Right kidney (tissue), 1 donor: ENCODE data around the gene GGA1.
"Not testable (repeated sequence)": the region's sequence is repeated elsewhere in the genome, so short reads cannot be mapped to it uniquely, and the experiment has no call there.

Experiments used
- DNase-seq: peaks from one replicate; pipeline ENCODE4 v3.0.0-alpha.2; 2016

The GGA1 gene

GRCh38 chr22:37607935-37608476 lies 628 bp upstream of the GGA1 start:
- DNase-seq: no peak

GRCh38 chr22:37609240-37610152 lies 862 bp downstream of the GGA1 start:
- no peak for DNase-seq

GRCh38 chr22:37610153-37610475 lies 1.5 kb downstream of the GGA1 start:
- not testable (repeated sequence) for DNase-seq

- DNase-seq: no peak
These were observed 2.0 kb downstream of the GGA1 start for GRCh38 chr22:37610480-37611129.

GRCh38 chr22:37611207-37611606 lies 2.6 kb downstream of the GGA1 start:
- no peak for DNase-seq

- no peak for DNase-seq
These were observed 7.8 kb downstream of the GGA1 start for GRCh38 chr22:37616201-37617083.

GRCh38 chr22:37617431-37617830 lies 8.8 kb downstream of the GGA1 start:
- DNase-seq: no peak

GRCh38 chr22:37618072-37618656 lies 9.5 kb downstream of the GGA1 start:
- DNase-seq: no peak

- no peak for DNase-seq
These were observed 10.0 kb downstream of the GGA1 start for GRCh38 chr22:37618674-37619073.

- no peak for DNase-seq
These were observed 11.4 kb downstream of the GGA1 start for GRCh38 chr22:37619991-37620390.

- no peak for DNase-seq
These were observed 12.8 kb downstream of the GGA1 start for GRCh38 chr22:37621352-37621860.

- DNase-seq: peak; percentile 55
These were observed 14.7 kb downstream of the GGA1 start for GRCh38 chr22:37623075-37624016.

GRCh38 chr22:37624017-37624365 lies 15.4 kb downstream of the GGA1 start:
- DNase-seq: no peak

GRCh38 chr22:37624876-37625275 lies 16.2 kb downstream of the GGA1 start:
- no peak for DNase-seq

GRCh38 chr22:37625737-37626136 lies 17.1 kb downstream of the GGA1 start:
- no peak for DNase-seq

GRCh38 chr22:37626144-37626543 lies 17.5 kb downstream of the GGA1 start:
- DNase-seq: no peak

GRCh38 chr22:37626556-37627075 lies 18.0 kb downstream of the GGA1 start:
- no peak for DNase-seq

- DNase-seq: no peak
These were observed 18.5 kb downstream of the GGA1 start for GRCh38 chr22:37627121-37627520.

GRCh38 chr22:37627545-37627944 lies 18.9 kb downstream of the GGA1 start:
- DNase-seq: no peak

- no peak for DNase-seq
These were observed 20.2 kb downstream of the GGA1 start for GRCh38 chr22:37628830-37629229.

GRCh38 chr22:37629928-37630327 lies 21.3 kb downstream of the GGA1 start:
- no peak for DNase-seq
